Stimulated activated CD4-positive, alpha-beta T cell treated with anti-CD3 and anti-CD28 coated beads, TNF-alpha, amount 100 ng/mL, for 1 hour (primary cell): ENCODE results near the gene ACTR10.
A peak's percentile ranks its signal among the peaks of the same experiment; 100 is the strongest.

Source experiments
- DNase-seq, 3 donors: peaks; one replicate each; pipeline ENCODE4 v3.0.0-alpha.2; 2020; ENCODE audit warnings: low read depth in 3 of 3, low spot score in 1 of 3

The ACTR10 gene

DNA sequence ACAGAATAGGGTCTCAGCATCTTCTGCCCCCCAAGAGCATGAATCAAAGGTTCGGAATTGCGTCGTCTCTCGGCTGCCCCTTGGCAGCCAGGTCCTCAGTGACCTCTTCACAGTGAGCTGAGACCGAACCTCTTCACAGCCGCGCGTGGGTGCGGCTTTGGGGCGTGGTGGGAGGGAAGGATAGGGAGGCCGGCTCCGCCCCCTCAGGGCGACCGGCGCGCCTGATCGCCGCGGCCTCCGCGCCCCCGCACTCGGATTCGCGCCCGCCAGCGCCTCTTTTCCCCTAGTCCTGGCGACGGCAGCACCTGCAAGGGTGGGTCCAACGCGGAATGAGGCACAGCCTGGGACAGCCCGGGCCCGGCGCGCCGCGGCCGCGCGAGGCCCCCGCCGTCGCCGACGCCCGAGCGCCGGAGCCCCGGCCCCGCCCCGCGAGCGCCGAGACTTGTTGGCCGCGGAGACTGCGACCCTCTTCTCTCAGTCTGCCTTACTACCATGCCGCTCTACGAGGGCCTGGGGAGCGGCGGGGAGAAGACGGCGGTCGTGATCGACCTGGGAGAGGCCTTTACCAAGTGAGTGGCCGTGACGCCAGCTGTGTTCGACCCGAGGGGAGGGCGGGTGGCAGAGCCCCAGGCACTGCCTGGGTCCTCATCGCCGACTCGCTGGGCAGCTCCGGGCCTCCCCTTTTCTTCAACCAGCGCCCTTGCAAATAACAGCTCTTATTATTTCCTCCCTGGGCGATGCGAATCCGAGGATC is at the start of gene ACTR10:
TSS of gene ACTR10 (plus strand) at position 424 of the 754 bp plus-strand sequence. CDS start at position 493, 69 bp downstream.
- peak; percentile 61 to 88 (median 75) for DNase-seq

DNA sequence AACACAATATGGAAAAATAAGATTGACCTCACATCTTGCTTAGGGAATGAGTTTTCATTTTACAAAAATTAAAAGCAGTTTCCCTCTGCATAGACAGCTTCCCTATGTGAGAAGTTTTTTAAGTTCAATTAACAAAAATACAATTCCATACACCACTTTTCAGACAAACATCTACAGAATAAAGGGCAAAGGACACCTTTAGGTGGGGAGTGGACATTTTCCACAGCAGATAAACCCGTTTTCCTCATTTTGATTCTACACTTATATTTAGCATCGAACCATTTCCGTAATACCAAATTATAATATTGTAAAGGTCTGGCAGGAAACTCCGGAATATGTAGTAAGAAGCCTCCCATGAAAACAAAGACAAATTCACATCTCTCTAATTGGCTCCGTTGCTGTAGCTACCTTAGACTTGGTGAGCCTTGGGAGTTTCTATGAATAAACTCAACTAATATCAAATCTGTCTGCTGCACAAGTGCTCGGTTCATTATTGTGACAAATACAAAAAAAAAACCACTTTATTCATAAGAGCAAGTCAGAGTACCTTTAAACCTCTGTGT is 49.6 kb upstream of the ACTR10 start:
- DNase-seq, result no peak

DNA sequence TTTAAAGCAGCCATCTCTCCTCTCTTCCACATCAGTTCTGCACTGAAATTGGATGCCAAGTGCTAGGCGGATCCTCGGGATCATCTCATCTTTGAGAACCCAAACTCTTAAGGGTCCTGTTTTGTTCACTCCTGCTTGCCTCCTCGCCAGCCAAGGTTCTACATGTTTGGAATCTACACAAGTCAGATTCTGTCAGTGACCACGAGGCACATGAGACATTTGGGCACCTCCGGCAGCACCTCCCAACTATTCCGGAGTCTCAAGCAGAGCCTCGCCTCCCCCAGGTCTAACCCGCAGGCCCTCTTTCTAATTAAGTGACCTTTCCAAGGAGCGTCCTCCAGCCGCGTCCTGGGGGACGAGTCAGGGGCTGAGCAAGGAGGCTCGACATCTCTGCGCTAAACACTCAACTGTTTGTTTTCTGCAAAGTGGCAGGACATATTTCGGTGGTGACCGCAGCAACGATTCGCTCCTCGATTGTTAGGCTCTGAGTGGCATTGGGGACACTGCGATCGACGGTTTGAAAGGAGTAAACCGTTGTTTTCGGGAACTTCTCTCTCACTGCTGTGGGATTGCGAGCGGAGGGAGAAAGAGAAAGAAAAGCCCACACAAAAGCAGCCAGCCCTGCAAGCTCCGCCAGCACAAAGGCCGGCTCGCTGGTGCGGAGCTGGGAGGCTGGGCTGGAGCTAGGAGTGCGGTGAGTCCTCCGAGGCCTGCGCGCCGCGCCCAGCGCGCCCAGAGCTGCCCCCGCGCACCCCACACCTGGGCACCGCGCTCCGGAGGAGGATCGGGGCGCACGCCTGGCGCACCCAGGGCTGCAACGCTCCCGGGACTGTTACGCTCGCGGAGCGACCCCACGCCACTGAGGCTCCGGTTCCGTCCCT is 48.6 kb upstream of the ACTR10 start:
- peak in 1 of 3 donors; percentile 2 for DNase-seq

DNA sequence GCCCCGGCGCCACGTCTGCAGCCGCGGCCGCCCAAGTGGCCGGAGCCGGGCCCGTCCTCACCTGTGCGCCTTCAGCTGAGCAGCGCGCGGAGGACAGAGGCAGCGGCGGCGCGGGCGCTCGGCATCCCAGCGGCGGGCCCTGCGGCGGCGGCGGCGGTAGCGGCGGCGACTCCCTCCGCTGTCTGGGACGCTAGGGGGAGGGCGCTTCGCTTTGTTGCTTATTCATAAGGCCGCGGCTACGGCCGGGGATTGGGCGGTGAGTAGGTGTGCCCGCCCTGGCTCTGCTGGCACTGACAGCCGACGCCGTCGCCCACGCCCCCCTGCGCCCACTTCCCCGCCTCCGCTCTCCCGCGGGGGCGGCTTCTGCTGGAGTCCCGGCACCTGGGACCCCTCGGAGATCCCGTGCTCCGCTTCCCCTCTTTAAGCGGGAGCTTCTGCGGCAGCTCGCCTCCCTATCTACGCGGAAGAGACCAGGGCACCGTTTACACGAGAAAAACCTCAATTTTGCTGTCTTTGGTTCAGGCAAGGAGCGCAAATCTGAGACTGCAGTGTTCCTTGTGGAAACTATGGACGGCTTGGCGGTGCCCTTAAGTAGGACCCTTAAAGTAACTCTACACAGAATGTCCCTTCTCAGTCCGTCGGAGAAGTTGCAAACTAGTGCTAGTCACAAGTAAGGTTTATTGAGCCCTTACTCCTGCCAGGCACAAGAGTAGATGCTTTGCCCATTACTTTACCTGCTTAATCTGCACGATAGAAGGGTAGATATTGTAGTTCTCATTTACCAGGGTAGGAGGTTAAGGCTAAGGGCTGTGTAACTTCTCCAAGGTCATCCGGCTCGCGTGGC is 47.7 kb upstream of the ACTR10 start, which contains the start of gene ARMH4:
TSS of gene ARMH4 (minus strand) at position 200 of the 844 bp plus-strand sequence. CDS start 12,855 bp downstream, outside the sequence.
- peak; percentile 13 to 38 (median 37) for DNase-seq

DNA sequence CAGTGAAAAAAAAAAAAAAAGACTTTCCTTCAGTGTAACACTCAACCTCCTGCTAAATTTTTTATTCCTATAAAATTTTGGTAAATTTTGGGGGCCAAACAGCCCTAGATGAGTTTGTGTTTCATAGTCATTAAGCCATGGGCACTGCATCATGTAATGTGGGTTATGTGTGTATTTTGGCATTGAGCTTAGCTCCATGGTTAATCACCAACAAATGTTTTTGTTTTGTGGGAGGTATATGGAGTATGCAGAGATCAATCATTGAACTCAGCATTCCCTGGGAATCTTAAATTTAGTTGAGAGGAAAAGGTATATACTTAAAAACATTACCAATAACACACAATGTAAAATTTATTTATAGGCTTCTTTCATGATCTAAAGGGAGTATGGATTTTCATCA is 39.4 kb upstream of the ACTR10 start:
- no peak for DNase-seq

DNA sequence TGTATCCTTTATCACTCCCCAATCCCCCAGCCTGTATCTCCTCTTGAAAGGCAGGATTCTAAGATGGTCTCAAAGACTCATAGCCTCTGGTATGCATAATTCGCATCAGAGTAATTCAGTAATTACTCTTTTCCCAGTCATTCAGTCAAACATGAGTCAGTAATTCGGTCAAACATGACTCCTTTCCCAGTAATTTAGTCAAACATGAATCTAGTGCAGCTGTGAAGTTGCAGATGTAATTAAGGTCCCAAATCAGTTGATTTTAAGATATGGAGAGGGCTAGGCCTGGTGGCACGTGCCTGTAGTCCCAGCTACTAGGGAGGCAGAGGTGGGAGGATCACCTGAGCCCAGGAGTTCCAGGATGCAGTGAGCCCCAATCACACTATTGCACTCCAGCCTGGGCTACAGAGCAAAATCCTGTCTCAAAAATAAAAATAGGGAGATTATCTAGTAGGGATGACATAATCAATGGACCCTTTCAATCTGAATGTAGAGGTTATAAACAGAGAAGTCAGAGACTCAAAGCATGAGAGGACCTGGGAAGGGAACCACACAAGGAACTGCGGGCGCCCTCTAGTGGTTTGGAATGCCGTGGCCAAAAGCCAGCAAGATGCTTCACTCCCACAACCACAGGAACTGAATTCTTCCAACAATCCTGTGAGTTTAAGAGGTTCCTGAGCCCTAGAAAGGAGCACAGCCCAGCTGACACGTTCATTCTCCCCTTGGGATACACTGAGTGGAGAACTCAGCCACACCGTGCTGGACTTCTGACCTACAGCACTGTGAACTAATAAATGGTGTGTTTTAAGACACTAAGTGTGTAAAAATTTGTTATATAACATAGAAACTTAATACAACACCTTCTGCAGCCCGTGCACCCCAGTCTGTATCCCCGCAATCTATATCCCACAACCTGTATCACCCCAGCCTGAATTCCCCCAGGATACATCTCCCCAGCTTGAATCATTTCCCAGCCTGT is 33.7 kb upstream of the ACTR10 start:
- peak; percentile 41 to 63 (median 55) for DNase-seq

DNA sequence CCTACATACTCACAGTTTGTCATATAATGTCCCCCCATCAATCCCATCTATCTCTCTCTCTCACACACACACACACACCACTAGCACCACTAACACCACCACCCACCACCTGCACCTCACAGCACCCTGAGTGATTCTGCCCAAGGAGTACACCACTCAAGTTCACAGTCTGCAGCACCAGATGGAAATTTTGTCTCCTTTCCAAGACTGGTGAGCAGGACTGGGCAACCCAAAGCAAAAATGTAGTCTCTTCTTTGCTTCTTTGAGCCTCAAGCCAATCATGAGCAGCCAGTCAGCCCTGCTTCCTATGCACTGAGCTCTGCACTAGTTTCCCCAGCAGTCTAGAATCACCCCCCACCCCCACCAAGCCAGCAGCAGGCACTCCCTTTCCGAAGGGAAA is 32.9 kb upstream of the ACTR10 start:
- no peak for DNase-seq

DNA sequence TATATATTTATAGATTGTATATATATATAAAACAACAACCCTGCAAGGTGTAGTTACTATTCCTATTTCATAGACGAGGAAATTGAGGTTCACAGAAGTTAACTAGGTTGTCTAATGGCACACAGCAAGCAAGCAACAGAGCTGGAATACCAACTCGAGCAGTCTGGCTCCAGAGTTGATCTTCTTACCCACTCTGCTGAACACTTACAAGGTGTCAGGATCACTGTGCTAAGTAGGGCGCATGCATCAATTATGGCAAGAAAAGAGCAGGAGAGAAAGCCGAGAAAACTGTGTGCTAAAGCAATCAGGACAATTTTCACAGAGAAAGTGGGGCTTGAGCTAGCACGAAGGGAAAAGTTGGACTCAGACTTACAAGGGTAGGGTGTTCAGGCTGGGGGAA is 32.1 kb upstream of the ACTR10 start:
- DNase-seq, result no peak

DNA sequence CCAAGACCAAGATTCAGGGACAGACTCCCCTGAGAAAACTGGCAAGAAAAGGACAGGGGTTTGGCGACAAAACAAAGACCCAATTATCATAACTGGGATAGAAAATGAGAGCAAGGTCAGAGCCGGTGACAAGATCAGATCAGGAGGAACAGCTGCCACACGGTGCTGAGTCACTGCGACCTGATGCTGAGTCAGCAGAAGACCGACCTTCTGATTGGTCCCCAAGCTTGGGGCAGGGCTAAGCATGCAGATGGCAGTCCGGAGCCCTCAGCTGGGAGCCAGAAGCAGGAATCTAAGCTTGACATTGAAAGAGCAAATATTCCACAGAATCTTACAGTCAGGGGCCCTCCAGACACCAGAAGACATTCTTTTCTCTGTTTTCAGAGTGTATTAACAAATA is 28.9 kb upstream of the ACTR10 start:
- peak in 1 of 3 donors; percentile 20 for DNase-seq

DNA sequence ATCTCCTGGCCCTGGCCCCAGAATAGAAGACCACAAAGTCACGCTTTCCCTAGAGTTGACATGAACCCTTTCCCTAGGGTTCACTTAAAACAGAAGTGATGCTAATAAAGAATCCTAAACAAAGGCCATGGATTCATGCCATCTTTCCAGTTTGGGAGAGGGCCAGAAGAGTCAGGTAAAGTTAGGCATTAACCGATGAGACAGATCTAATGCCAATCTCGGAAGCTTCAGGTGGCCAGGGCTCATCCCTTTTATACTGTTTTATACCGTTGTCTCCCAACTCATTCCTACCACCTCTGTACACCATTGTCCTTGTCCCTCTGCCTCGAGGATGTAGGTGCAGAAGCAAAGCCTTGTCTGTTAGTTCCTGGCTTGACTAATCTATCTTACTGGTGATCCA is 22.8 kb upstream of the ACTR10 start:
- no peak for DNase-seq

DNA sequence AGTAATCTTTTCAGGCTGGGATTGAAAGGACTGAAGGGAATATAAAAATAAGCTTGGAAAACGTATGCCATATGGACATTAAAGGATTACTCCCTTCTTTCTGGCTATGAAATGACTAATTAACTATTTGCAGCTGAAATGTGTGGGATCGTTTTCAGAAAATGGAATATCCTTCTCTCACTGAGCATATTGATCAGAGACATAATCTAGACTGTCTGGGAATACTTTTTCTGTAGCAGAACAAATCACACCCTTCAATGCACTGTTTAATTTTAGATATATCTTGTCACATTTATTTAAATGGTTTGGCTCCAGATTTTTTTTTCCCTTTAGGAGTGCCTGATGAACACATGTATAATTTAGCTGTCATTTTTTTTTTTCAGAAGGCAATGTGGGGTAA is 10.8 kb upstream of the ACTR10 start:
- DNase-seq, result no peak

DNA sequence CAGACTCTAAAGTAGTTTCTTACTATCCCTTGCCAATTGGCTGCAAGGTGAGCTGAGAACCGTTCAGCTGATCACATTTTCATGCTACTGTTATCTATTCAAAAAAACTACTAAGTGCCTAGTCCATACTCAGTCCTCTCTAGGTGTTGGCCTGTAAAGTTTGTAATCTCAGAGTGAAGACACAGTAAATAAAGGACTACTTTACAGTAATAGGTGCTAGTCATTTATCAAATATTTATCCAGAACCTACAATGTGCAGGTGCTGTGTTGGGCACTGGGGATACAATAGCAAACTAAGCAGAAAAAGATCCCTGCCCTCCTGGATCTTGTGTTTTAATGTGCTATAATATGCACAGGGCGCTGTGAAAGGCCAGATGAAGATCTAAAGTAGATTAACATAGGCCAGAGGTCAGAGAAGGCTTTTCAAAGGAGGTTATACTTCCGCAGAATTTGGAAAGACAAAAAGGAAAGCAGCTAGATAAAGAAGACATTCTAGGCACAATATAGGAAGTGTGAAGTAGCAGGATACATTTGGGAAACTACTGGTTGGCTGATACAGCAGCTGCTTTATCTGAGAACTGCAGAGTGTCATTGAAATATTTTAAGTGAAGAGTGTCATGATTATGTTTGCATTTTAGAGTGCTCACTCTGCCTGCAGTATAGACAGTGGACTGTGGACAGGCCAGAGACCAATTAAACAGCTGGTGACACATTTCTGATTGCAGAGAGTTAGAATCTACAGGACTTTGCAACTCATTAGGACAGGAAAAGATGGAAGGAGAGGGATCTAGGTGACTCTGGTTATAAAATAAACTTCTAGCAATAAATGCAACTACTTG is 8.0 kb upstream of the ACTR10 start:
- no peak for DNase-seq

DNA sequence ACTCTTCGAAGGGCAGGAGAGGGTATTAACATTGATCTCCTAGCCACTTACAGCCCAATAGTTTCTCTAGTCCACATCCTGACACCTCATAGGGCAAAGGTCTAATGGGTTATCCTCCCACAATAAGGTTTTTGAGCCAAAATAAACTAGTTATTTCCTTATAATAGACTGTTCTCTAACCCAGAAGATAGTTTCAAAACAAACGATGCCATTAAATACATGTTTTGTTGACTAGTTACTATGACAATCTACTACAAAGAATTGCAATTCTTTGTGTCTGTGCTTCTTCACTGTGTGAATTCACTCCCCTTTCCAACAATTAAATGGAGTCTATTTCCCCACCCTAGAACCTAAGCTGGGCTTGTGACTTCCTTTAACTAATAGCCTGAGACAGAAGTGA is 6.4 kb upstream of the ACTR10 start:
- no peak for DNase-seq

DNA sequence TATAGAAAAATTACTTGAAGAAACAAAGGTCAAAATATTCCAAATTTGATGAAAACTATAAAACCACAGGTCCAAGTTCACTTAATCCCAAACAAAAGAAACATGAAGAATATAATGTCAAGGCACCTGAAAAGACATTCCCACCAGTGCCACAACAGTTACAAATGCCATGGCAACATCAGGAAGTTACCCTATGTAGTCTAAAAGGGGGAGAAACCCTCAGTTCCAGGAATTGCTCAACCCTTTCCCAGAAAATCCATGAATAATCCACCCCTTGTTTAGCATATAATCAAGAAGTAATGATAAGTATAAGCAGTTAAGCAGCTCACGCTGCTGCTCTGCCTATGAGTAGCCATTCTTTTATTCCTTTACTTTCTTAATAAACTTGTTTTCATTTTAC is 3.8 kb upstream of the ACTR10 start:
- DNase-seq, result no peak

DNA sequence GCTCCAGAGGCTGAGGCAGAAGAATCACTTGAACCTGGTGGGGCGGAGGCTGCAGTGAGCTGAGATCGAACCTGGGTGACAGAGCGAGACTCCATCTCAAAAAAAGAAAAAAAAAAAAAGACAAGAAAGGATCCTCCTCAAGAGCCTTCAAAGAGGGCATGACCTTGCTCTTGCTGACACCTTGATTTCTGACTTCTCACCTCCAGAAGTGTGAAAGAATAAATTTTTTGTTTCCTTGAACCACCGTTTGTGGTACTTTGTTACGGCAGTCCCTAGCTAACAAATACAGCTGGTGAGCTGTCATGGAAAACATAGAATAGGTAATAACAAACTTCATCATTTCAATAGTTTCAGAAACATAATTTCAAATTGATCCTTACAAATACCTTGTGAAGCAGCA is 1.9 kb upstream of the ACTR10 start:
- DNase-seq, result no peak

DNA sequence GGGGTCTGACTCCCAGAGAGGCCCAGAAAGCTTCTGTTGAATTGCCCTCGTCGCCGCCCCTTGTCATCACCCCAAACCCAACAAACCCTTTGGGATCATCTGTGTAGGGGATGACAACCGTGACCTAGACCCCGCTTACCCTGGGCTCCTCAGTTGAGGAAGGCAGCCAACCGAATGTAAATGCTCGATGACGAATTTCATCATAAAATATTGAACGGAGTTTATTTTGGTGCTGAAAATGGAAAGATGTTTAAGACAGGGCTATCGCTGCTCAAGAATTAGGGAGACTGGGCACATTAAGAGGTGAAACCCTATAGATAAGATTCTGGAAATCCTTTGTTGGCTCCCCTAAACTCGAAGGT is 512 bp downstream of the ACTR10 start:
- no peak for DNase-seq

DNA sequence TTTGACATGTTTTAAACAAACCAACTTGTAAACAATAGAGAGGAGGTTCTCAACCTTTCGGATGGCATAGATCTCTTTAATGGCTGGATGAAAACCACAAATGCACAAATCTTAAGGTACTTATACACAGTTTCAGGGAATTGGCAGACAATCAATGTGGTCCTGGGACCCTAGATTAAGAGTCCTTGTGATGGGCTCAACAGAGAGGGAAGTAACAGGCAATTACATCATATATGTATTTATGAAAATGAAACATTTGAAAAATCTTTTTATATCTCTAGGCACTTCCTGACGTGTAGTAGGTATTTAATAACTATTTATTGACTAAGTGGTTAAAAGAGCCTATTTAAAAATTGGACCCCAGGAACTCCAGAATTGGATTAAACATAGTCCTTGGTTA is 897 bp downstream of the ACTR10 start:
- no peak for DNase-seq

DNA sequence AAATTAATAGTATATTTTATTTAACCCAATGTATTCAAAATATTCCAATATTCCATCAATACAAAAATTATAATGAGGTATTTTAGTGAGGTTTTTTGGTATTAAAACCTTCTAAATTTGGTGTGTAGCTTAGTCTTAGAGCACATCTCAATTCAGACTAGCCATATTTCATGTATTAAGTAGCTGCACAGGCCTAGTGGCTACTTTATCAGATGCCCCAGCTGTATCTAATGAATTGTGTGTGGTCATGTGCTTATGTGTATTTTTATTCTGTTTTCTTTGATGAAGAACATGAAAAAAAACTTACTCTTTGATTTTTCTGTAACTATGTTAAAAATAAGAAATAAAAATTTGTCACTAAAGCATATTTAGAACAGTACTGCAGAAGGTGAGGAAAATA is 13.2 kb downstream of the ACTR10 start:
- no peak for DNase-seq
